Measurements from ENCODE around the gene KCNQ1.

Gene KCNQ1

DNA sequence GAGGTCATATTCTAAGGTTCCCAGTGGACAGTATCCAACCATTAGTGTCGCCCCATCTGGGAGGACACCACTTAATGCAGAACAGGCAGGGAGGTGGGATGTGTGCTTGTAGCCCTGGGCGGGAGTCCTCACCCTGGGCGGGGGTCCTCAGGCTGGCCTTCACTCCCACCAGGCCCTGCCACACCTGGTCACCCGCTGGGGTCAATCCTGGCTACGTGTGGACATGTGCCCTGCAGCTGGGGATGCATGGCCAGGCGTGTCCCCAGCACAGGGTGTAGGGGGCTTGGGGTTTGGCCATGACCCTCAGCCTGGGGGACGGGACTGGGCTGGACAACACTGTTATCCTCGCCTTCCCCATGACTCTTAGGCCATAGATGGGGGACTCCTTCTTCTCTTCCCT is 19.3 kb upstream of the KCNQ1 start:
- no peak for DNase-seq

DNA sequence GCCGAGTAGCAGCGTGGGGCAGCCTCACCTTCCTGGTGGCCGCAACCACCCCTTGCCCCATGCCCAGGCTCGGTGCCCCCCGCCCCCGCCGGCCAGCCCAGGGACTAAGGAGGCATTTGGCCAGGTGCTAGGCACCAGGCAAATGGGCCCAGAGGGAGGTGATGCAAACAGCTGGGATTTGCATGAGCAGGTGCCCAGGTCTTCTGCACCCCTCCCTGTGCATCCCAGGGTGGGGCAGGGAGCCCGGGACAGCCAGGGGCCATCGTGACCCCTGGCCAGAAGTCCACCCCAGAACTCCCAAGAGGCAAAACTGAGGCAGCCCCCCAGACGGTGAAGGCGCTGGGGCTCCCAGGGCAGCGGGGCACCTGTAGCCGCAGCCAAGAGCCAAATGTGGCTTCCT is 18.6 kb upstream of the KCNQ1 start:
- DNase-seq: no peak

DNA sequence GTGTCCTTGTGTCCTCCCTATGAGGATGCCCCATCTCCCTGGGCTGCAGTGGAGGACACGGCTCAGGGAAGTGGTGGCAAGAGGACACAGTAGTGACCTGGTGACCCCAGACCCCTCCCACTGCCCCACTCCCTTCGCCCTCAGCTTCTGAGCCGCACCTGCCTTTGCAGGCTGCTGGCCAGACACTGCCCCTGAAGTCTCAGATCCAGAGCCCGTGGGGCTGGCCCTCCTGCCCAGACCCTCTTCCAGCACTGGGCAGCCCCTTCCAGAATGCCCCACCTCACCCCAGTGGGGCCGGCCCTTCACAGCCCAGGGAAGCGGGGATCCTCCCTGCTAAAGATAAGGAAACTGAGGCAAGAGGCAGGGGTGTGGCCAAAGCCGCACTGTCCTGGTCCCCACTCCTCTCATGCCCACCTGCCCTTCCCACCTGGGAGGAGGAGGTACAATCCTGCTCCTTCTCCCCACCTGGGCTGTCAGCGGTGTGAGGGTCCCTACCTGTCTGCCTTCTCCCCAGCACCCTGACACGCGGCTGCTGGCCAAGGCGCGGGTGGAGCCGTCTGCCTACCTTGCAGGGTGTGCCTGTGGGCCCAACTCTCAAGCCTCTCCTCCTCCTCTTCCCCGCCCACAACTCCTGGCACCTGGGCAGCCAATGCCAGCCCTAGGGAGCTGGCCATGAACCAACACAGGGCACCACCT is 17.8 kb upstream of the KCNQ1 start:
- DNase-seq: no peak

DNA sequence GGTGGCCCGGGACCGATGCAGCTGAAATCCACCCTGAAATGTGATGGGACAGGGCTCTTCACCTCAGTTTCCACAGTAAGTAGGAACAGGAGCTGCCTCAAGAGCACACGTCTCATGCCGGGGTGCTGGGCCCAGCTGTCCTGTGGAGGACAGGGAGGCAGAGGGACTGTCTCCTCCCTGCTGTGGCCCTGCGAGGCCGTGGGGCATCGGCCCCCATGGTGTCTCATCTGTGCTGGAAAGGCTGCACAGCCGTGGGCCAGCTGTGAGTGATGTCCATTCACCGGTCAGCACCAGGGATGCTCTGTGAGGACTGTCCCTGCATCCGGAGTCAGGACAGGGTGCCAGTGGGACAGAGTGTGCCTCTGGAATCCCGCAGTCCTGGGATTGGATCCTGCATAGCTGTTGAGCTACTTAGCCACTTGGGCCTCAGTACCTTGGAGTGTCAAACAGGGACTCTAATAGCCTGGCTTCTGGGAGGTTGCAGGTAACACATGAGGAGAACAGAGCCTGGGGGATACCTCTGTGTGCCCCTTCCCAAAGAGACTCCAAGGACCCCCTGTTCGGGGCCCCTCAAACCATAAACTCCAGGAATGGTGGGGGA is 17.0 kb upstream of the KCNQ1 start:
- DNase-seq: no peak

DNA sequence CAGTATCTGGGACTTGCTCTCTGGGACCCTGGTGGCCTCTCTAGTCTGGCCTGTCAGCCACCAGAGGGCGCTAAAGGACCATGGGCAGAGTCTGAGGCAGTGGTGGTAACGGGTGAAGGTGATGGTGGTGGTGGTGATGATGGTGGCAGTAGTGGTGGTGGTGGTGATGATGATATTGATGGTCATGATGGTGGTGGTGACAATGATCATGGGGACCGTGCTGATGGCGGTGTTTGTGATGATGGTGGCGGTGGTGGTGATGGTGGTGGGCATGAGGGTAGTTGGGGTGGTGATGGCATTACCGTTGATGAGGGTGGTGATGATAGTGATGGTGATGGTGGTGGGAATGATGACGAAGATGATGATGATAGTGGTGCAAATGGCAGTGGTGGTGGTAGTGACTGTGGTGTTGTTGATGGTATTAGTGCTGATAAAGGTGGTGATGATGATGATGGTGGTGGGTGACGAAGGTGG is 16.4 kb upstream of the KCNQ1 start:
- peak; percentile 92 to 95 for DNase-seq

DNA sequence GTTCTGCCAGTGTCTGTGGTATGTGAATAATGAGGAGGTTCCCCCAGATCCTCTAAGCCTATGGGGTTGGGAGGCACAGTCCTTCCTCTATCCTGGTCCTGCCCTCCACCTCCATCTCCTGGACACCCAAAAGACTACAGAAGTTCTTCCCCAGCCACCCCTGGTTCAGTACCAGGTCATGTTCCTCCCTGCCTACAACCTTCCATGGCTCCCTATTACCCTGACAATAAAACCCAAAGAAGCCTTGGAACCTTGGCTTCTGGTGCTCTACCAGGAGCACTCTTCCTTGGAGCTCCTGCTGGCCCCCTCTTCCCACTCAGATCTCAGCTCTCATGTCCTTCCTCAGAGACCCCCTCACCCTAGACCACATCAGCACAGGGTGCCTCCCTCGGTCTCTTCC is 13.4 kb upstream of the KCNQ1 start:
- DNase-seq: no peak

DNA sequence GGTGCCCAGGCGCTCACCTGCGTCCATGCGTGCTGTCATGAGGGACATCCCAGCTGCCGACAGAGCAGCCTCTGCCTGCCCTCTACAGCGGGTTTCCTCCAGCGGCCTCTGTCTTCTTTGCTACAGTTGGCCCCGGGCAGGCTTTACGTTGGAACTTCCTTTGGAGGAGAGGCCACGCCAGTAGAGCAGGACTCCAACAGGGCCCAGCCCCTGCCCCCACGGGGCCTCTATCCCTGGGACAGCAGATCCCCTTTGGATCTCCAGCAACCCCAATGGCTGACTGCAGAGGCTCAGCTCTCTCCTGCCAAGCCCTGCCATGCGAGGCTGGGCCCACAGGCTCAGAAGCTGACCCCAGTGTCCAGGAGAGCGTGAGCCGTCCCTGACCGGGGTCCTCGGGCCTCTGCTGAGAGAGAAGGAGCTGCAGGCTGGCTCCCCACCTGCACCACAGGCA is 12.6 kb upstream of the KCNQ1 start:
- no peak for DNase-seq

DNA sequence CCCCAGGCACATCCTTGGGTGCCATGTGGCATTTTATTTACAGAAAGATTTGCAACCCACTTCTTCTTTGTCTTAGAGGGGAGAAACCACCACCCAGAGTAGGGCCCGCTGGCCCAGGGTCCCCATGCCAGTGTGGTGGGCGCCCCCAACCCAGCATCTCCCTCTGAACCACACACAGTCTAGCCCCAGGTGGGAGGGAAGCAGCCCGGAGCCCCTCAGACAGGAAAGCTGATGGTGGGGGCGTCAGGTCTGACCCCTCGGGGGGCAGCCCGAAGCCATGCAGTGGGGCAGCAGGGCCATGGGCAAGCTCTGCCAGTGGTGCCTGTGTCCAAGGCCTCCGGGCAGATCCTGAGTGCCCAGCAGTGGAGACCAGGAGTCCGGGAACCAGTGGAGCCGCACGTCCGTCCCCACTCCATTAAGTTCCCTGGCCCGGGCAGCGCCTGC is 12.2 kb upstream of the KCNQ1 start:
- no peak for DNase-seq

DNA sequence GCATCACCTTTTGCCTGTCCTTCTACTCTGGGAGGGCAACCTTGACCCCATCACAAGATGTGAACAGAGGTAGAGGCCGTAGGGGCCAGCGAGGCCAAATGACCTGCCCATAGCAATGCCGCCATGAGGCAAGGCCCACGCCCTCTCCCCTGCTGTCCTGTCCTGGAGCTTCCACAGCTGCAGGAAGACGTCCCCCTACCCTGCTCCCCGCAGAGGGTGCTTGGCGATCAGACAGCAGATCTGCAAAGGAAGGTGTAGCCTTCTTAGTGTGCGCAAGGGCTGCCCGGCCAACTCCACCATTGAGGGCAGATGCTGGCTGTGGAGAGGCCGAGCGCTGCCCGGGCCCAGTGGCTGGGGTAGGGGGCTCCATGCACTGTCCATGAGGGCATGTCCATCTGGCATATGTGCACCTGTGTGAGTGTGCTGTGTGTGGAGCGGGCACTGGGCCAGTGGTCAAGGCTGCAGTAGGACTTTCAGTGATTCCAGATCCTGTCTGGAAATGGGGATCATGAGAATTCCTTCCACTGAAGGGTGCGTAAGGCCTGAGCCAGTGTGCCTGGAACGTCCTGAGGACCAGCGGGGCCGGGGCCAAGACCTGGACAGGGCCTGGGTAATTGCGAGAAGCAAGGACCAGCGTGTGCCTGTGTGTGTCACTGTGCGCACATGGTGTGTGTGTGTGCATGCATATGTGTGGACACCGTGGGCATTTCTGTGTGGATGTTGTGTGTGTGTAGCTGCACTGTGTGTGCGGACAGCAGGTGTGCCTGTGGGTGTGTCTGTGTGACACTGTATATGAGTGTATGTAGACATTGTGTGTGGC is 11.5 kb upstream of the KCNQ1 start:
- DNase-seq: no peak

DNA sequence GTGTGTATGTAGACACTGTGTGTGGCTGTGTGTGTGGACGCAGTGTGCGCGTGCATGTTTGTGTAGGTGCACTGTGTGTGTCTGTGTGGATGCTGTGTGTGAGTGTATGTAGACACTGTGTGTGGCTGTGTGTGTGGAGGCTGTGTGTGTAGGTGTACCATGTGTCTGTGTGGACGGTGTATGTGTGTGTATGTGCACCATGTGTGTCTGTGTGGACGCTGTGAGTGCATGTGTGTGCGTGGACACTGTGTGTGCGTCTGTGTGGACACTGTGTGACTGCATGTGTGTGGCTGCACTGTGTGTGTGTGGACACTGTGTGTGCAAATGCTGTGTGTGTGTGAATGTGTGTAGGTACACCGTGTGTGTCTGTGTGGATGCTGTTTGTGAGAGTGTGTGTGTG is 10.8 kb upstream of the KCNQ1 start:
- DNase-seq: no peak

DNA sequence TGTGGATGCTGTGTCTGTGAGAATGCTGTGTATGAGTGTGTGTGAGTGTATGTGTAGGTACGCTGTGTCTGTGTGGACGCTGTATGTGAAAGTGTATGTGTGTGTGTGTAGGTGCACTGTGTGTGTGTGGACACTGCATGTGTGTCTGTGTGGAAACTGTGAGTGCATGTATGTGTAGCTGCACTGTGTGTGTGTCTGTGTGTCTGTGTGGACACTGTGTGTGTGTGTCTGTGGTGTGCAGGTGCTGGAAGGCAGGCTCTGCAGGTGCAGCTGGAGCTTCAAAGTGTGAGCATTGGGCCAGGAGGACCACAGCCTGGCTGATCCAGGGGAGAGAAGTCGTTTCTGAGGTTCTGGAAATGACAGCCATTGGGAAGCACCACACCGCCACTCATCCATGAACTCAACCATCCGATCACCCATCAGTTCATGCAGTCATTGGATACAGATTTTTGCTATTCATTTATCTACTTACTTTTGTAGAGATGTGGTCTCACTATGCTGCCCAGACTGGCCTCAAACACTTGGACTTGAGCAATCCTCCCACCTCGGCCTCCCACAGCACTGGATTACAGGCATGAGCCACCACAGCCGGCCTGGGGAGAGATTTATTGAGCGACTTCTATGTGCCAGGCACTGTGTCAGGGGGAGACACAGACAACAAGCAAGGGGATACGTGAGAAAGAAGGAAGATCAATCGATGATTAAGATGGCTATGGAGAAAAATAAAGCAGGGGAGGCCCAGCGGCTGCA is 10.1 kb upstream of the KCNQ1 start:
- no peak for DNase-seq

DNA sequence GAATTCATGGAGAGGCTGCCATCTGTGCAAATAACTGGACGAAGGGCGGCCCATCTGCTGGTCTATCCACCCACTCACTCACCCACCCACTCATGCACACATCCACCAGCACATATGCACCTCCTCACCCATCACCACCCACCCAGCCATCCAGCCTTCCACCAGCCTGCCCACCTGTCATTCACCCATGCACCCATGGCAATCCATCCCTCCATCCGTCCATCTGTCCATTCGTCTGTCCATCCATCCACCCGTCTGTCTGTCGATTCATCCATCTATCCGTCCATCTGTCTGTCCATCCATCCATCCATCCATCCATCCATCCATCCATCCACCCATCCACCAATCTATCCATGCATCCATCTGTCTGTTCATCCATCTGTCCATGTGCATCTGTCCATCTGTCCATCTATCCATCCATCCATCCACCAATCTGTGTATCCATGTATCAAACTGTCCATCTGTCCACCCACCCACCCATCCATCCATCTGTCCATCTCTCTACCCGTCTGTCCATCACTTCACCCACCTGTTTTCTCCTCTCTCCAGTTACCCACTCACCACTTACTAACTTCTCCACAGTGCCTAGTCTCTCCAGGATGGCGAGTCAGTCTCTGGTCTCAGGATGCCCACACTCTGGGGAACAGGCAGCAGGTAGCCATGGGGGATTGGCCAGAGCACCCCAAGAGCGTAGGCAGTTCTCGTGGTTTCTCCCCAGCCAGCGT is 9.4 kb upstream of the KCNQ1 start:
- DNase-seq: no peak

DNA sequence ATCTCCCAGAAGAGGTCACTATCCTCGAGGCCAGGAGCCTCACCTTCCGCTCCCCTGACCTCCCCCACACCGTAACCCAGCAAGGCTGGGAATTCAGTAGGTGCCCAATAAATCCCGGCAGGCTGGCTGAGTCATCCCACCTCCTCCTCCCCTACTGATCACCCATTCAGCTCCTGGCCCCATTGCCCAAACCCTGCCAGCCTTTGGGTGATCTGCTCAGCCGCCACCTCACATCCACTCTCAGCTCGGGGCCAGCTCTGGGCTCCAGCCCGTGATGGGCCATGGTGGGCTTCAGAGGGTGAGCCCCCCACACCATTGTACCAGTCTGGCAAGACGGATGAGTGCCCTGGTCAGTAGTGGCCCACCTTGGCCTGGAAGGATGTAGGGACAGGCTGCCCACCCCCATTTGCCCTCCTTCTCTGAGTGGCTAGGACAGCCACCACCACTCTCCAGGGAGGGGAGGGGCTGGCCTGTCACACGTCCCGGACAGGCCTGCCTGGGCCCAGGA is 8.7 kb upstream of the KCNQ1 start:
- no peak for DNase-seq

DNA sequence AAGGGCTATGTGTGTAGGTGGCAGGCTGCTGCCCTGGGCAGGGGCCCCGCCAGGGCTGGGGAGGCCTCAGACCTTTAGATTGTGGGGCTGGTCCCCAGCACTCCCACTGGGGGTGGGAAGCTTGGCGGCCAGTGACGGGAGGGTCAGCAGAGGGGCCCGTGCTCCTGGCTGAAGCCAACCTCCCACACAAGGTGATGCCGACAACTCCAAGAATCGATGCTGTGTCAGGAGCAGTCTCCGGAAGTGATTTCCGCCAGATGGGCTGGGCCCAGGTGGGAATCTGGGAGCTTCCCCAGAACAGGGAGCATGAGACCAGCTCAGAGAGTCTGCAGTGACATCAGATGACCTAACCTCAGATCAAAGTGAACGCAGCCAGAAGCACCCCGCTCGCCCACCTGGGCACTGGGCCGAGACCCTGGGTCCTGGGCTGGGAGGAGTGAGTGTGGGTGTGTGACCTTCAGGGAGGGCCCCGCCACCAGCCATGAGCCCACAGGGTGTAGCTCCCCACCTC is 8.2 kb upstream of the KCNQ1 start:
- DNase-seq: no peak

DNA sequence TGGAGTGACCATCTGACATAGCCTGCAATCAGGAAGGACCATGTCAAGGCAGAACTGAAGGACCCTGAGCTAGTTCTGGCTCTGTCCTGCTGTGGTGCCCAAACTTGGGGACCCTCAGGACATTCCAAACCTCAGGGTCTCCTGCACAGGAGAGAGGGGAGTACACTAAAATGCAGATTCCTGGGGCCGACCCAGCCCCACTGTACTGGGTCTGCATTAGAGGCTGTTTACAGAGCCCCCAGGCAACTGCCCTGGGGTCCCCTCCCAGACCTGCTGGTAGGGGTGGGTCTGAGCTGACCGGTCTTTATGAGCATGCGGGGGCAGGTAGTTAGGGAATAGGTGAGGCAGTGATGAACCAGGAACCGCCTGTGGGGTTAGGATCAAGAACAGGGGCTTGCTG is 7.3 kb upstream of the KCNQ1 start:
- DNase-seq: no peak

DNA sequence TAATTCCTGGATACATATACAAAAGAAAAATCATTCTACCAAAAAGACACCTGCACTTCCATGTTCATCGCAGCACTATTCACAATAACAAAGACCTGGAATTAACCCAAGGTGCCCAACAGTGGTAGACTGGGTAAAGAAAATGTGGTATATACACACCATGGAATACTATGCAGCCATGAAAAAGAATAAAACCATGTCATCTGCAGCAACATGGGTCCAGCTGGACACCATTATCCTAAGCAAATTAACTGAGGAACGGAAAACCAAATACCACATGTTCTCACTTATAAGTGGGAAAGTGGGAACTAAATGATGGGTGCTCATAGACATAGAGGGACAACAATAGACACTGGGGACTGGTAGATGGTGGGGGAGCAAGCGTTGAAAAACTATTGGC is 5.0 kb upstream of the KCNQ1 start:
- no peak for DNase-seq

DNA sequence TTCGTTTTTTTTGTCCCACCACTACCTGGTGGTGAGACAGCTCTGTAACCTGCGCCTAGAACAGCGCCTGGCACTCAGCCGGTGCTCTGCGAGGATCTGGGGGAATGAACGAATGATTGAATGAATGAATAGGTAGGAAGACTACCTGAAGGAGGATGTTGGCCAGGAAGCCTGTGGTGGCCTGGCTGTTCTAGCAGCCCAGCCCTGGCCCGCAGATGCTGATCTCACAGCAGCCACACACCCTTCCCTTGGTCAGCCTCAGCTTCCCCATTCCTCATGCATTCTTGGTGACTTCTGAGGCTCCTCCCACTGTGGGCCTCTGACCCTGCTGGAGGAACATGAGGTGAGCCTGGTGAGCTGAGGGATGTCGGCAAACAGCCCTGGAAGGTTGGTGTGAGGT is 4.2 kb upstream of the KCNQ1 start:
- no peak for DNase-seq

DNA sequence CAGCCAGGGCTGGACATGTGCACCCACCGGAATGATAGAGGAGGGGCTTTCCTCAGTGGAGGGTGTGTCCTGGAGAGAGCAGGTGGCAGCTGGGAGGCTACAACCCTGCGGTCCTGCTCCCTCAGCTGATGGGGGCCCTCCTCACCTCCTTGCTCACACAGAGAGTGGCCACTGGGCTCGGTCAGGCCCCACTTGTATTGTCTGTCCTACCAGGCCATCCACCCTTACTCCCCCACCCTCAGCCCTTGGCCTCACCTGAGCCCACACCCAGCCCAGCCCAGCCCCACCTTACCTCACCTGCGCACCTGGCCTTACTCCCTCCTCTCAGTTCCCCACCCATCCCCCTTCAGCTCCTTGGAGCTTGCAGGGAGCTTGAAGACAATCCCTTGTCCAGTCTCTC is 3.6 kb upstream of the KCNQ1 start:
- DNase-seq: no peak

DNA sequence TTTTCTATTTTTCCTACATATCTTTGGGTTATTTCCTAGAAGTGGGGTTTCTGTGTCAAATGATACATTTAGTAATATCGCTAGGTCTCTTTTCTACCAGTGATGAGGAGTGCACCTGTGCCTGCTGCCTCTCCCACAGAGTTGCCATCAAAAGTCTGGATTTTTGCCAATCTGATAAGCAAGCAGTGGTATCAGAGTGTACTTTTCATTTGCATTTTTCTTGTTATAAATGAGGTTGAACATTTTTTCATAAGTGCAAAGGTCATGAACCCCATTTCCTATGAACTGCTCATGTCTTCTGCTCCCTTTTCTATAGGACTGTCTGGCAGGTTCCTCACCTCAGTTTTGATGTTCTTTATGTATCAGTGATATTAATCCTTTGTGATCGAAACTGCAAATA is 2.2 kb upstream of the KCNQ1 start:
- no peak for DNase-seq

DNA sequence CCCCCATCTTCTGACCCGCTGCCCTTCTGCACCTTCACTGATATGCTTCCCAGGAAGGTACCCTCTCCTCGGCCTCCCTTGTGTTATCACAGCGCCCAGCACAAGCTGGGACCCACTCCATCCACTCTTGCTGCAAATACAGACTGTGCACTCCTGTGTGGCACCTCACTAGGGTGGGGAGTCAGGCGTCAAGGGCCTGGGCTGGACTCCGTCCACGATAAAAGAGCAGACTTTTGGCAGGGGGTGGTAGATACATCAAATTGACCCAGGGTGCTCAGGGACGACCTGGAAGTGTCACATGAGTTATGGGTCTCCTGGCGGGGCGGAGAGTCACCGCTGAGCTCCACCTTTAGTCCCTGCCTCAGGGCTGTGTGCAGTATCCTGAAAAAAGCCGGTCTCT is 1.4 kb upstream of the KCNQ1 start:
- DNase-seq: no peak

DNA sequence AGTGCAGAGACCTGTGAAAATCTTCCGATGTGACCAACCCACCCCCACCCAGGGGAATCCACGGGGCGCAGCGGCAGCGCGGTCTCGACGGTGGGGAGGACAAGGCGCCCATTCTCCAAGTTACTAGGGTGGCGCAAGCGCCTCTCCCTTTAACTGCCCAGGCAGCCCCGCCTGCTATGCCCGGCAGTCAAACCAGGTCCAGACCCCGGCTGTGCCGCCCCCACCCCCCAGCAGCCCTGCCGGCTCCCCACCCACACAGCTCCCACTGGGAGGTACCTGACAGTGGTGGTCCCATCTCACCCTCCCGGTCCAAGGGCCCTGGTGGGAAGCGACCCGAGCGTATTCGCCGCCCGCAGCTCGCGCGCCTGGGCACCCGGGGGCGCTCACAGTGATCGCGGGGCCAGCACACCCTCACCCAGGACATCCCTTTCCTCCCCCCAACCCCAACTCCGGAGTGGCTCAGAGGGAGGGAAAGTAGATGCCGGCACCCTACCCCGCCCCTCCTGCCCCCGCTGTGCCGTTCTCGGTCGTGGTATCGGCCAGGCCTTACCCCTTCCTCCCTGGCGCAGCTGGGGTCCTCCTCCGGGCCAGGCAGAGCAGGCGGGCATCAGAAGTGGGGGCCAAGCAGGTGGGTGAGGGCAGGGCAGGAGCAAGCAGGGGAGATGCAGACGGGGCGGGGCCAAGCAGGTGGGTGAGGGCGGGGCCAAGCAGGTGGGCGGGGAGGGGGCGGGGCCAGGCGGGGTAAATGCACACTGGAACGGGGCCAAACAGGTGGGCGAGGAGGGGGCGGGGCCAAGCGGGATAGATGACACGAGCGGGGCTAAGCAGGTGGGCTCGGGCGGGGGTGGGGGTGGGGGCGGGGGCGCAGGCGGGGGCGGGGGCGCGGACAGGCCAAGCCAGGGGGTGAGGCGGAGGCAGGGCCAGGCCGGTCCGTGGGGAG is 657 bp upstream of the KCNQ1 start, which contains the start of gene TRPM5:
TRPM5 (minus strand) TSS at position 634 of the 940 bp plus-strand sequence. CDS start 21,478 bp downstream, outside the sequence.
- peak; percentile 64 to 80 for DNase-seq
